Naive thymus-derived CD4-positive, alpha-beta T cell (primary cell): ENCODE data around the gene DNAJB14. TPM values are rescaled to one million over a fixed set of nuclear protein-coding genes. Genes with fewer than 3 reads are reported as not detected.

ENCODE experiments used
- ATAC-seq: fragments of 150-1000 bp; cut with Tn5 transposase; 2 replicates; pipeline ENCODE4 v1.10.0; 2021; ENCODE audit warnings: mild to moderate bottlenecking, moderate library complexity
- CTCF ChIA-PET: fragments of 350-600 bp; sonication (Branson Sonifier 250); formaldehyde crosslinking; loops from one replicate; lab custom pipeline; 2021; ENCODE audit warnings: antibody characterized with exemption; lab: Charles Lee
- POLR2A ChIA-PET: fragments of 350-600 bp; sonication (Branson Sonifier 250); formaldehyde crosslinking; loops from one replicate; lab custom pipeline; 2021; ENCODE audit warnings: antibody characterized with exemption, inconsistent platforms; lab: Charles Lee
- DNase-seq, 9 donors: peaks; one replicate each; pipeline versions ENCODE4 v3.0.0 to v3.0.0-alpha.2; 2020 to 2022; ENCODE audit warnings: mixed read lengths in 1 of 9
- H3K27ac ChIP-seq: one replicate; pipeline ENCODE4 v1.7.0; 2013; ENCODE audit warnings: mild to moderate bottlenecking, low read depth, low read length, moderate library complexity
- H3K27me3 ChIP-seq, 2 donors: one replicate each; pipeline ENCODE4 v1.7.0; 2013; ENCODE audit warnings: low read length in 2 of 2, mild to moderate bottlenecking in 2 of 2, moderate library complexity in 2 of 2; ENCODE audit not compliant: control insufficient read depth in 2 of 2, insufficient read depth in 2 of 2
- H3K36me3 ChIP-seq, 3 experiments: 1 replicate in 2 of 3; 2 replicates in 1 of 3; pipeline ENCODE4 v1.7.0; 2013; ENCODE audit warnings: low read length in 3 of 3, mild to moderate bottlenecking in 3 of 3, moderate library complexity in 1 of 3; ENCODE audit not compliant: insufficient read depth in 3 of 3, control insufficient read depth in 2 of 3
- H3K4me1 ChIP-seq, 2 donors: one replicate each; pipeline ENCODE4 v1.7.0; 2013; ENCODE audit warnings: low read length in 2 of 2, mild to moderate bottlenecking in 2 of 2, moderate library complexity in 1 of 2; ENCODE audit not compliant: control insufficient read depth in 2 of 2, insufficient read depth in 2 of 2
- H3K4me3 ChIP-seq: 2 replicates; pipeline ENCODE4 v1.7.0; 2013; ENCODE audit warnings: mild to moderate bottlenecking, low read length
- H3K9me3 ChIP-seq, 3 experiments: 1 replicate in 2 of 3; 2 replicates in 1 of 3; pipeline ENCODE4 v1.7.0; 2013; ENCODE audit warnings: low read length in 3 of 3; ENCODE audit not compliant: control insufficient read depth in 2 of 3
- H3K27ac Mint-ChIP-seq, 9 donors: one replicate each; pipeline ENCODE4 v1.8.0; 2020 to 2022; ENCODE audit warnings: mixed read lengths in 9 of 9, mild to moderate bottlenecking in 8 of 9, moderate library complexity in 5 of 9, inconsistent platforms in 2 of 9
- H3K27me3 Mint-ChIP-seq, 5 donors: one replicate each; pipeline ENCODE4 v1.8.0; 2021 to 2022; ENCODE audit warnings: mixed read lengths in 5 of 5, mild to moderate bottlenecking in 1 of 5
- H3K36me3 Mint-ChIP-seq, 5 donors: one replicate each; pipeline ENCODE4 v1.8.0; 2020 to 2022; ENCODE audit warnings: mixed read lengths in 5 of 5, mild to moderate bottlenecking in 3 of 5, inconsistent platforms in 1 of 5
- H3K4me1 Mint-ChIP-seq, 7 donors: one replicate each; pipeline ENCODE4 v1.8.0; 2020 to 2022; ENCODE audit warnings: mixed read lengths in 7 of 7, mild to moderate bottlenecking in 3 of 7, inconsistent platforms in 1 of 7
- H3K4me3 Mint-ChIP-seq, 10 donors: one replicate each; pipeline ENCODE4 v1.8.0; 2020 to 2022; ENCODE audit warnings: mild to moderate bottlenecking in 10 of 10, mixed read lengths in 10 of 10, moderate library complexity in 6 of 10, inconsistent platforms in 2 of 10
- H3K9me3 Mint-ChIP-seq, 11 donors: one replicate each; pipeline ENCODE4 v1.8.0; 2020 to 2022; ENCODE audit warnings: mixed read lengths in 11 of 11, mild to moderate bottlenecking in 4 of 11, inconsistent platforms in 1 of 11, moderate library complexity in 1 of 11
- intact Hi-C, 2 donors: fragments of 100-400 bp; cut with micrococcal nuclease; formaldehyde crosslinking; loops; one replicate each; pipeline ENCODE4 v1.15.1; 2023
- polyA plus RNA-seq, 2 donors: library from polyadenylated mRNA; unstranded; fragments of 300-500 nt; fragmentation: Illumina TruSeq; gene quantifications; one replicate each; pipeline ENCODE4 v1.2.3, GENCODE V29; 2021
- total RNA-seq, 6 experiments: library from RNA in 5 of 6; stranded (reverse) in 5 of 6; gene quantifications; 1 replicate in 5 of 6; 2 replicates in 1 of 6; pipeline ENCODE4 v1.2.3 and lab custom pipeline; 2021 to 2026

DNAJB14 gene
- total and polyA plus RNA-seq, 7 experiments from 2014 or later: 49.7 to 80.5 (median 54.2) TPM

- H3K27ac ChIP-seq: no peak overlapping the region
- intact Hi-C loops: loop anchor here in 1 of 2 donors (5.0 kb wide), 1 partner anchor 346 kb away; no protein-coding TSS in a partner anchor
- H3K36me3 Mint-ChIP-seq: peaks cover 7 to 57% (median 33%) of the 10 kb centered on the region in 5 donors
- H3K4me3 ChIP-seq: no peak overlapping the region
- ChIA-PET POLR2A (interaction anchor here (0.9 kb wide), 1 partner anchor 36 kb away, joined by 3 read pairs; no protein-coding TSS in a partner anchor), CTCF (no interaction called here)
- no peak overlapping the region for H3K4me3 Mint-ChIP-seq
- ATAC-seq (no peak), DNase-seq (no peak)
- H3K9me3 Mint-ChIP-seq: peaks cover 0 to 3% (median 0%) of the 10 kb centered on the region in 11 donors
- no peaks in the 10 kb centered on the region for H3K9me3 ChIP-seq
- H3K27me3 ChIP-seq: no peaks in the 10 kb centered on the region
- peaks cover 0 to 8% (median 0%) of the 10 kb centered on the region in 3 experiments for H3K36me3 ChIP-seq
- H3K27ac Mint-ChIP-seq: no peak overlapping the region
- no peaks in the 10 kb centered on the region for H3K27me3 Mint-ChIP-seq
- peaks cover 21 to 81% (median 42%) of the 10 kb centered on the region in 7 donors for H3K4me1 Mint-ChIP-seq
- H3K4me1 ChIP-seq: peaks cover 8 to 9% of the 10 kb centered on the region in 2 donors
Measured at GRCh38 chr4:99853190-99853589, 93.2 kb downstream of the DNAJB14 start.

GRCh38 chr4:99852199-99852749 is 94.1 kb downstream of the DNAJB14 start:
- peaks cover 28 to 84% (median 51%) of the 10 kb centered on the region in 7 donors for H3K4me1 Mint-ChIP-seq

GRCh38 chr4:99848591-99849001 is 97.8 kb downstream of the DNAJB14 start:
- ATAC-seq (no peak), DNase-seq (peak in 1 of 9 donors; percentile 31)
- no peak overlapping the region for H3K27ac ChIP-seq
- no peak overlapping the region for H3K4me3 ChIP-seq
- Mint-ChIP-seq H3K27ac (peak overlapping the region; percentile 24 to 99 (median 89)), H3K9me3 (no peaks in the 10 kb centered on the region), H3K4me3 (peak overlapping the region in 3 of 10 donors; percentile 1 to 66 (median 11)), H3K36me3 (peaks cover 0 to 44% (median 15%) of the 10 kb centered on the region in 5 donors), H3K4me1 (peaks cover 31 to 82% (median 61%) of the 10 kb centered on the region in 7 donors), H3K27me3 (no peaks in the 10 kb centered on the region)
- H3K36me3 ChIP-seq: no peaks in the 10 kb centered on the region
- H3K4me1 ChIP-seq: peaks cover 8 to 27% of the 10 kb centered on the region in 2 donors
- no peaks in the 10 kb centered on the region for H3K9me3 ChIP-seq
- ChIA-PET POLR2A (no interaction called here), CTCF (no interaction called here)
- intact Hi-C loops: no loop called here
- no peaks in the 10 kb centered on the region for H3K27me3 ChIP-seq

More at GRCh38 chr4:99852199-99852749, 94.1 kb downstream of the DNAJB14 start:
- Histone ChIP-seq H3K9me3 (no peaks in the 10 kb centered on the region), H3K4me1 (peaks cover 8 to 14% of the 10 kb centered on the region in 2 donors), H3K27me3 (no peaks in the 10 kb centered on the region), H3K4me3 (no peak overlapping the region), H3K27ac (no peak overlapping the region), H3K36me3 (peaks cover 0 to 8% (median 0%) of the 10 kb centered on the region in 3 experiments)
- DNase-seq: no peak
- Mint-ChIP-seq H3K9me3 (peaks cover 0 to 3% (median 0%) of the 10 kb centered on the region in 11 donors), H3K36me3 (peaks cover 7 to 56% (median 32%) of the 10 kb centered on the region in 5 donors), H3K27ac (peak overlapping the region in 3 of 9 donors; percentile 29 to 87 (median 45)), H3K4me3 (peak overlapping the region in 1 of 10 donors; percentile 35), H3K27me3 (no peaks in the 10 kb centered on the region)
- ChIA-PET CTCF (no interaction called here), POLR2A (interaction anchor here (0.9 to 1.7 kb wide), 2 partner anchors 35 to 36 kb away, joined by 3 to 6 read pairs; partner anchors contain the start of gene DAPP1)
- intact Hi-C loops: loop anchor here in 1 of 2 donors (5.0 kb wide), 1 partner anchor 345 kb away; no protein-coding TSS in a partner anchor
- ATAC-seq: no peak

- no peaks in the 10 kb centered on the region for H3K27me3 Mint-ChIP-seq
- Histone ChIP-seq H3K9me3 (no peaks in the 10 kb centered on the region), H3K36me3 (no peaks in the 10 kb centered on the region), H3K27ac (peak overlapping the region; percentile 70), H3K4me1 (peaks cover 8 to 27% of the 10 kb centered on the region in 2 donors), H3K4me3 (peak overlapping the region; percentile 9), H3K27me3 (no peaks in the 10 kb centered on the region)
- peak overlapping the region; percentile 88 to 99 (median 96) for H3K27ac Mint-ChIP-seq
- peak; percentile 61 for ATAC-seq
- no peaks in the 10 kb centered on the region for H3K9me3 Mint-ChIP-seq
- peaks cover 0 to 37% (median 13%) of the 10 kb centered on the region in 5 donors for H3K36me3 Mint-ChIP-seq
- intact Hi-C loops: loop anchor here (1.0 to 2.0 kb wide), 5 partner anchors 9 to 101 kb away; partner anchors contain the start of gene DAPP1 (in 2 of the 2)
- ChIA-PET POLR2A (interaction anchor here (0.8 to 4.5 kb wide), 3 partner anchors 30 to 74 kb away, joined by 3 to 35 read pairs (median 3); partner anchors contain the start of gene DAPP1), CTCF (interaction anchor here (0.7 to 1.0 kb wide), 3 partner anchors 17 to 98 kb away, joined by 3 to 4 read pairs (median 3); no protein-coding TSS in a partner anchor)
- peak overlapping the region in 9 of 10 donors; percentile 49 to 85 (median 75) for H3K4me3 Mint-ChIP-seq
- DNase-seq: peak in 6 of 9 donors; percentile 13 to 39 (median 26)
- peaks cover 31 to 75% (median 65%) of the 10 kb centered on the region in 7 donors for H3K4me1 Mint-ChIP-seq
Measured at GRCh38 chr4:99847362-99847976, 98.9 kb downstream of the DNAJB14 start.

GRCh38 chr4:99846891-99847290 is 99.5 kb downstream of the DNAJB14 start:
- ChIA-PET CTCF (interaction anchor here (0.7 to 1.0 kb wide), 3 partner anchors 38 to 97 kb away, joined by 3 to 5 read pairs (median 3); no protein-coding TSS in a partner anchor), POLR2A (interaction anchor here (0.8 to 4.5 kb wide), 9 partner anchors 12 to 284 kb away, joined by 3 to 35 read pairs (median 3); partner anchors contain the start of genes DAPP1, H2AZ1 and LAMTOR3)
- Histone ChIP-seq H3K36me3 (no peaks in the 10 kb centered on the region), H3K27me3 (no peaks in the 10 kb centered on the region), H3K9me3 (no peaks in the 10 kb centered on the region), H3K4me1 (peaks cover 5 to 27% of the 10 kb centered on the region in 2 donors), H3K4me3 (no peak overlapping the region), H3K27ac (peak overlapping the region; percentile 70)
- H3K4me3 Mint-ChIP-seq: peak overlapping the region in 9 of 10 donors; percentile 48 to 85 (median 75)
- H3K4me1 Mint-ChIP-seq: peaks cover 30 to 71% (median 65%) of the 10 kb centered on the region in 7 donors
- ATAC-seq: no peak
- H3K27ac Mint-ChIP-seq: peak overlapping the region; percentile 88 to 99 (median 96)
- no peak for DNase-seq
- no peaks in the 10 kb centered on the region for H3K9me3 Mint-ChIP-seq
- H3K36me3 Mint-ChIP-seq: peaks cover 0 to 39% (median 18%) of the 10 kb centered on the region in 5 donors
- intact Hi-C loops: loop anchor here (1.0 to 2.0 kb wide), 5 partner anchors 9 to 102 kb away; partner anchors contain the start of gene DAPP1 (in 2 of the 2)
- no peaks in the 10 kb centered on the region for H3K27me3 Mint-ChIP-seq
